HepG2 (cell line): ENCODE measurements around the gene MRPL42. TPM values are rescaled to one million over a fixed set of nuclear protein-coding genes. Genes with fewer than 3 reads are reported as not detected.

Experiments used
- CREB1 ChIP-seq, 2 experiments: fragments of 450-650 bp in 1 of 2; IDR thresholded peaks; 2 replicates each; pipeline ENCODE4 v1.6.1; 2016 to 2017; ENCODE audit warnings: control low read depth in 1 of 2, mild to moderate bottlenecking in 1 of 2, missing compliant biosample characterization in 1 of 2, missing genetic modification characterization in 1 of 2
- EP300 ChIP-seq, 3 experiments: sonication (generic) in 1 of 3; formaldehyde crosslinking in 1 of 3; IDR thresholded peaks; 2 replicates each; pipeline versions ENCODE4 v1.5.1 to v1.6.1; 2011 to 2020; ENCODE audit warnings: low read depth in 2 of 3, low read length in 2 of 3, borderline replicate concordance in 1 of 3, improper control_type of control experiment in 1 of 3, mild to moderate bottlenecking in 1 of 3, missing genetic modification reagents in 1 of 3, moderate library complexity in 1 of 3
- HMGXB4 ChIP-seq, 2 experiments: sonication (generic) in 1 of 2; formaldehyde crosslinking in 1 of 2; IDR thresholded peaks; 2 replicates each; pipeline versions ENCODE4 v1.4.0 to v1.6.1; 2018 to 2020; ENCODE audit warnings: missing genetic modification reagents in 2 of 2, borderline replicate concordance in 1 of 2, low read depth in 1 of 2, mild to moderate bottlenecking in 1 of 2, missing biosample characterization in 1 of 2
- HNF4G ChIP-seq, 2 experiments: sonication (generic) in 1 of 2; formaldehyde crosslinking in 1 of 2; IDR thresholded peaks; 2 replicates each; pipeline versions ENCODE4 v1.4.0 to v1.6.1; 2011 to 2020; ENCODE audit warnings: borderline replicate concordance in 2 of 2, low read depth in 2 of 2, mild to moderate bottlenecking in 2 of 2, low read length in 1 of 2, missing genetic modification reagents in 1 of 2, moderate library complexity in 1 of 2
- MEF2D ChIP-seq: sonication (generic); formaldehyde crosslinking; IDR thresholded peaks from 2 replicates; pipeline ENCODE4 v1.5.1; 2020; ENCODE audit warnings: mild to moderate bottlenecking, missing genetic modification reagents
- MIXL1 ChIP-seq: IDR thresholded peaks from 2 replicates; pipeline ENCODE4 v1.6.1; 2016
- NPAS2 ChIP-seq: sonication (generic); formaldehyde crosslinking; IDR thresholded peaks from 2 replicates; pipeline ENCODE4 v1.8.0; 2022; ENCODE audit warnings: mild to moderate bottlenecking, missing genetic modification reagents, borderline replicate concordance
- PPARG ChIP-seq: conservative IDR thresholded peaks from 2 replicates; pipeline ENCODE4 v1.6.1; 2016; ENCODE audit warnings: missing biosample characterization, missing genetic modification reagents
- RXRB ChIP-seq: IDR thresholded peaks from 2 replicates; pipeline ENCODE4 v1.6.1; 2016; ENCODE audit warnings: borderline replicate concordance, missing genetic modification reagents, missing compliant biosample characterization
- SAP130 ChIP-seq: IDR thresholded peaks from 2 replicates; pipeline ENCODE4 v1.6.1; 2016; ENCODE audit warnings: low read depth
- SIX1 ChIP-seq: sonication (generic); formaldehyde crosslinking; IDR thresholded peaks from 2 replicates; pipeline ENCODE4 v1.4.0; 2020; ENCODE audit warnings: missing genetic modification reagents, borderline replicate concordance
- SMYD3 ChIP-seq: sonication (generic); formaldehyde crosslinking; IDR thresholded peaks from 2 replicates; pipeline ENCODE4 v1.8.1; 2023; ENCODE audit warnings: mild to moderate bottlenecking, missing genetic modification reagents
- SNAPC5 ChIP-seq: sonication (generic); formaldehyde crosslinking; IDR thresholded peaks from 2 replicates; pipeline ENCODE4 v1.8.1; 2023; ENCODE audit warnings: mild to moderate bottlenecking, missing genetic modification reagents, borderline replicate concordance
- SOX5 ChIP-seq: IDR thresholded peaks from 2 replicates; pipeline ENCODE4 v1.6.1; 2016; ENCODE audit warnings: borderline replicate concordance
- TARDBP ChIP-seq: sonication (generic); formaldehyde crosslinking; IDR thresholded peaks from 2 replicates; pipeline ENCODE4 v1.8.0; 2022; ENCODE audit warnings: mild to moderate bottlenecking, missing genetic modification reagents
- TBX2 ChIP-seq: sonication (generic); formaldehyde crosslinking; IDR thresholded peaks from 2 replicates; pipeline ENCODE4 v1.5.0; 2020; ENCODE audit warnings: missing genetic modification reagents, mild to moderate bottlenecking, borderline replicate concordance
- THAP11 ChIP-seq: IDR thresholded peaks from 2 replicates; pipeline ENCODE4 v1.6.1; 2016; ENCODE audit warnings: missing biosample characterization, missing genetic modification reagents
- USF2 ChIP-seq, 2 experiments: sonication (generic) in 1 of 2; formaldehyde crosslinking in 1 of 2; IDR thresholded peaks; 2 replicates each; pipeline versions ENCODE4 v1.5.1 to v1.6.1; 2011 to 2020; ENCODE audit warnings: borderline replicate concordance in 1 of 2, low read depth in 1 of 2, low read length in 1 of 2, mild to moderate bottlenecking in 1 of 2, missing genetic modification reagents in 1 of 2, moderate library complexity in 1 of 2
- ZMAT3 ChIP-seq: sonication (generic); formaldehyde crosslinking; conservative IDR thresholded peaks from 2 replicates; pipeline ENCODE4 v1.7.0; 2021; ENCODE audit warnings: missing genetic modification reagents
- ZNF335 ChIP-seq: sonication (generic); formaldehyde crosslinking; IDR thresholded peaks from 2 replicates; pipeline ENCODE4 v1.4.0; 2020; ENCODE audit warnings: missing genetic modification reagents
- ZNF614 ChIP-seq: IDR thresholded peaks from 2 replicates; pipeline ENCODE4 v1.6.1; 2018; ENCODE audit warnings: missing biosample characterization, missing genetic modification reagents, inconsistent platforms, borderline replicate concordance
- ZNF768 ChIP-seq: sonication (generic); formaldehyde crosslinking; IDR thresholded peaks from 2 replicates; pipeline ENCODE4 v1.4.0; 2020; ENCODE audit warnings: missing genetic modification reagents
- ZNF792 ChIP-seq: IDR thresholded peaks from 2 replicates; pipeline ENCODE4 v1.6.1; 2016
- polyA plus RNA-seq, 8 experiments: library from polyadenylated mRNA; depleted of rRNA in 3 of 8; stranded (reverse) in 7 of 8; unstranded in 1 of 8; fragments of >200 nt; fragmentation: Illumina TruSeq in 4 of 8; extraction: Trizol in 4 of 8; gene quantifications; 2 replicates each; pipeline versions ENCODE4 v1.2.1 to v1.2.3, GENCODE V29; 2011 to 2016; ENCODE audit warnings: low read depth in 4 of 8, missing spikeins in 1 of 8, mixed read lengths in 1 of 8; ENCODE audit not compliant: insufficient read depth in 1 of 8
- total RNA-seq, 5 experiments: library from RNA; depleted of rRNA; stranded (reverse); fragments of >200 nt; fragmentation: Illumina TruSeq; extraction: Trizol; gene quantifications; 2 replicates each; pipeline ENCODE4 v1.2.3, GENCODE V29; 2016; ENCODE audit warnings: low read depth in 1 of 5

MRPL42 gene
- total and polyA plus RNA-seq, 2 of the 13 experiments (the other 11 are each of a cell fraction or from before 2014, with no cell fraction given), result 93.3 to 148 TPM

GRCh38 chr12:93451423-93452158, 15.7 kb upstream of the MRPL42 start (continued):
- TF ChIP-seq NPAS2 (CRISPR knock-in tag), result no peak
- TF ChIP-seq TBX2 (CRISPR knock-in tag), result 0 out of 2 replicates have a peak, but pooled peaks have one; percentile 27
- TF ChIP-seq ZMAT3, result no peak
- TF ChIP-seq PPARG, result peak; percentile 47; the same call in 1 of the 2 replicates
- no peak for TF ChIP-seq USF2 (IDR thresholded peaks at IDR 0.05; ENCODE audit: low read depth, low read length)
- peak; percentile 81; the same call in 1 of the 2 replicates for TF ChIP-seq USF2 (CRISPR knock-in tag; IDR thresholded peaks at IDR 0.05; ENCODE audit: borderline replicate concordance)
- peak; percentile 39; the same call in 1 of the 2 replicates for TF ChIP-seq SIX1 (CRISPR knock-in tag)
- TF ChIP-seq HMGXB4 (CRISPR knock-in tag; IDR thresholded peaks at IDR 0.05; ENCODE audit: borderline replicate concordance in 1 of 2, low read depth in 1 of 2), result 0 out of 4 replicates have a peak, but pooled peaks of 1 of the 2 experiments have one; percentile 31
- TF ChIP-seq MIXL1 (CRISPR knock-in tag), result peak; percentile 40; the same call in 1 of the 2 replicates
- TF ChIP-seq SMYD3 (CRISPR knock-in tag), result 0 out of 2 replicates have a peak, but pooled peaks have one; percentile 51
- peak in 1 of 2 experiments; percentile 36; a peak in 1 of 4 replicates for TF ChIP-seq EP300 (IDR thresholded peaks at IDR 0.05; ENCODE audit: low read depth in 2 of 2, low read length in 2 of 2)
- TF ChIP-seq EP300 (CRISPR knock-in tag; IDR thresholded peaks at IDR 0.05; ENCODE audit: borderline replicate concordance), result no peak
- no peak for TF ChIP-seq ZNF335 (CRISPR knock-in tag)
- TF ChIP-seq SAP130 (CRISPR knock-in tag), result peak; percentile 63
- TF ChIP-seq ZNF768 (CRISPR knock-in tag), result no peak
- TF ChIP-seq TARDBP (CRISPR knock-in tag), result peak; percentile 21; the same call in 1 of the 2 replicates
- peak; percentile 55; the same call in 1 of the 2 replicates for TF ChIP-seq SOX5 (CRISPR knock-in tag)
- TF ChIP-seq CREB1 (IDR thresholded peaks at IDR 0.05), result no peak
- peak; percentile 51; the same call in 1 of the 2 replicates for TF ChIP-seq CREB1 (CRISPR knock-in tag; IDR thresholded peaks at IDR 0.05)
- peak; percentile 61; the same call in 1 of the 2 replicates for TF ChIP-seq RXRB
- TF ChIP-seq MEF2D (CRISPR knock-in tag), result peak; percentile 56; the same call in 1 of the 2 replicates
- TF ChIP-seq HNF4G (IDR thresholded peaks at IDR 0.05; ENCODE audit: borderline replicate concordance, low read depth, low read length), result peak; percentile 29; the same call in 1 of the 2 replicates
- peak; percentile 13; the same call in 1 of the 2 replicates for TF ChIP-seq HNF4G (CRISPR knock-in tag; IDR thresholded peaks at IDR 0.05; ENCODE audit: borderline replicate concordance, low read depth)
- TF ChIP-seq ZNF614 (CRISPR knock-in tag), result peak; percentile 63; the same call in 1 of the 2 replicates
- TF ChIP-seq THAP11 (CRISPR knock-in tag), result 0 out of 2 replicates have a peak, but pooled peaks have one; percentile 15
- TF ChIP-seq ZNF792 (CRISPR knock-in tag), result 0 out of 2 replicates have a peak, but pooled peaks have one; percentile 32
- TF ChIP-seq SNAPC5 (CRISPR knock-in tag), result 0 out of 2 replicates have a peak, but pooled peaks have one; percentile 24
